Measurements from ENCODE around the gene IL15RA. TPM values are rescaled to one million over a fixed set of nuclear protein-coding genes. Genes with fewer than 3 reads are reported as not detected.
A peak's percentile ranks its signal among the peaks of the same experiment; 100 is the strongest.

The IL15RA gene
- total RNA-seq, 1 donor from 2014 or later = 3.1 TPM

DNA sequence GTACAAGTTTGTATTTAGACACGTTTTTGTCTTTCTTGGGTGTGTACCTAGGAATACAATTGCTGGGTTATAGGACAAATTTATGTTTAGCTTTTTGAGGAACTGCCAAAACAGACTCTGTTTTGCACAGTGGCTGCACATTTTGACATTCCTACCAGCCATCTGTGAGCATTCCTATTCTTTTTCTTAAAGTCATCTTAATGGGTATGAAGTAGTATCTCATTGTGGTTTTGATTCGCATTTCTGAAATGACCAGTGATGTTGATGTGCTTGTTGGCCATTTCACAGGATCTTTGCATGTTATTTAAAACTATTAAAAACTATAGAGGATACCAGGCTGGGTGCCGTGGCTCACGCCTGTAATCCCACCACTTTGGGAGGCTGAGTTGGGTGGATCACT is 32.6 kb upstream of the IL15RA start:
- Histone ChIP-seq H3K9ac (ENCODE audit: low read length) (no peak overlapping the region), H2AFZ (ENCODE audit: low read depth, low read length) (no peak overlapping the region), H4K20me1 (ENCODE audit: insufficient read depth, low read length) (no peaks in the 10 kb centered on the region), H3K79me2 (ENCODE audit: insufficient read depth, low read length) (no peaks in the 10 kb centered on the region), H3K4me1 (ENCODE audit: insufficient read depth, low read length) (no peaks in the 10 kb centered on the region), H3K36me3 (ENCODE audit: insufficient read depth, low read length) (no peaks in the 10 kb centered on the region), H3K4me2 (ENCODE audit: low read length) (no peak overlapping the region), H3K4me3 (ENCODE audit: insufficient read depth, low read depth, low read length) (no peak overlapping the region), H3K27me3 (ENCODE audit: insufficient read depth, low read length) (no peaks in the 10 kb centered on the region), H3K27ac (ENCODE audit: low read depth, low read length) (no peak overlapping the region), H3K9me3 (ENCODE audit: insufficient read depth, low read depth, low read length) (peaks cover 8% of the 10 kb centered on the region)
- peaks cover 8% of the 10 kb centered on the region for H3K27me3 Mint-ChIP-seq (ENCODE audit: low read depth, unreplicated experiment)
- no peak overlapping the region for H3K4me3 Mint-ChIP-seq (ENCODE audit: unreplicated experiment)
- H3K27ac Mint-ChIP-seq (ENCODE audit: unreplicated experiment) = no peak overlapping the region
- H3K4me1 Mint-ChIP-seq (ENCODE audit: low read depth, unreplicated experiment) = peaks cover 3% of the 10 kb centered on the region
- no peaks in the 10 kb centered on the region for H3K36me3 Mint-ChIP-seq (ENCODE audit: low read depth, unreplicated experiment)
- no peak for FAIRE-seq
- TF ChIP-seq EZH2 (IDR thresholded peaks at IDR 0.05; ENCODE audit: insufficient read depth, low read length) = no peak
- TF ChIP-seq, protein P1, sequence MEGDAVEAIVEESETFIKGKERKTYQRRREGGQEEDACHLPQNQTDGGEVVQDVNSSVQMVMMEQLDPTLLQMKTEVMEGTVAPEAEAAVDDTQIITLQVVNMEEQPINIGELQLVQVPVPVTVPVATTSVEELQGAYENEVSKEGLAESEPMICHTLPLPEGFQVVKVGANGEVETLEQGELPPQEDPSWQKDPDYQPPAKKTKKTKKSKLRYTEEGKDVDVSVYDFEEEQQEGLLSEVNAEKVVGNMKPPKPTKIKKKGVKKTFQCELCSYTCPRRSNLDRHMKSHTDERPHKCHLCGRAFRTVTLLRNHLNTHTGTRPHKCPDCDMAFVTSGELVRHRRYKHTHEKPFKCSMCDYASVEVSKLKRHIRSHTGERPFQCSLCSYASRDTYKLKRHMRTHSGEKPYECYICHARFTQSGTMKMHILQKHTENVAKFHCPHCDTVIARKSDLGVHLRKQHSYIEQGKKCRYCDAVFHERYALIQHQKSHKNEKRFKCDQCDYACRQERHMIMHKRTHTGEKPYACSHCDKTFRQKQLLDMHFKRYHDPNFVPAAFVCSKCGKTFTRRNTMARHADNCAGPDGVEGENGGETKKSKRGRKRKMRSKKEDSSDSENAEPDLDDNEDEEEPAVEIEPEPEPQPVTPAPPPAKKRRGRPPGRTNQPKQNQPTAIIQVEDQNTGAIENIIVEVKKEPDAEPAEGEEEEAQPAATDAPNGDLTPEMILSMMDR (IDR thresholded peaks at IDR 0.05; ENCODE audit: insufficient read depth, low read depth, low read length) = no peak
- peaks cover 12% of the 10 kb centered on the region for H3K9me3 Mint-ChIP-seq (ENCODE audit: unreplicated experiment)
- peak; percentile 61 for DNase-seq (ENCODE audit: low read depth)

DNA sequence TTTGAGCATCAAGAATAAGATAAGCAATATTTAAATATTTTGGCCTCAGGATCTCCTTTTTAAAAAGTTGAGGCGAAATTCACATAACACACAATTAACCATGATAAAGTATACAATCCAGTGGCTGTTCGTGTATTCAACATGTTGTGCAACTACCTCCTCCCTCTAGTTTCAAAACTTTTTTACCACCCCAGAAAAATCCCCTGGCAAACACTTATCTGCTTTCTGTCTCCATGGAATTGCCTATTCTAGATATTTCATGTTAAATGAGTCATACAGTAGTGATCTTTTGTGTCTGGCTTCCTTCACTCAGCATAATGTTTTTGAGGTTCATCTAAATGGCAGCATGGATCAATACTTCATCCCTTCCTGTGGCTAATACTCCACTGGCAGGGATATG is 31.8 kb upstream of the IL15RA start:
- Histone ChIP-seq H3K36me3 (ENCODE audit: insufficient read depth, low read length) (no peaks in the 10 kb centered on the region), H3K4me1 (ENCODE audit: insufficient read depth, low read length) (no peaks in the 10 kb centered on the region), H3K9me3 (ENCODE audit: insufficient read depth, low read depth, low read length) (peaks cover 8% of the 10 kb centered on the region), H3K9ac (ENCODE audit: low read length) (no peak overlapping the region), H3K27ac (ENCODE audit: low read depth, low read length) (no peak overlapping the region), H3K4me2 (ENCODE audit: low read length) (no peak overlapping the region), H3K27me3 (ENCODE audit: insufficient read depth, low read length) (no peaks in the 10 kb centered on the region), H2AFZ (ENCODE audit: low read depth, low read length) (no peak overlapping the region), H4K20me1 (ENCODE audit: insufficient read depth, low read length) (no peaks in the 10 kb centered on the region), H3K79me2 (ENCODE audit: insufficient read depth, low read length) (no peaks in the 10 kb centered on the region), H3K4me3 (ENCODE audit: insufficient read depth, low read depth, low read length) (no peak overlapping the region)
- Mint-ChIP-seq H3K9me3 (ENCODE audit: unreplicated experiment) (peaks cover 12% of the 10 kb centered on the region), H3K27ac (ENCODE audit: unreplicated experiment) (no peak overlapping the region), H3K36me3 (ENCODE audit: low read depth, unreplicated experiment) (no peaks in the 10 kb centered on the region), H3K4me1 (ENCODE audit: low read depth, unreplicated experiment) (peaks cover 3% of the 10 kb centered on the region), H3K27me3 (ENCODE audit: low read depth, unreplicated experiment) (peaks cover 12% of the 10 kb centered on the region), H3K4me3 (ENCODE audit: unreplicated experiment) (no peak overlapping the region)
- TF ChIP-seq, protein P1 (IDR thresholded peaks at IDR 0.05; ENCODE audit: insufficient read depth, low read depth, low read length) = no peak
- no peak for TF ChIP-seq EZH2 (IDR thresholded peaks at IDR 0.05; ENCODE audit: insufficient read depth, low read length)
- DNase-seq (ENCODE audit: low read depth) (peak; percentile 80), FAIRE-seq (no peak)

DNA sequence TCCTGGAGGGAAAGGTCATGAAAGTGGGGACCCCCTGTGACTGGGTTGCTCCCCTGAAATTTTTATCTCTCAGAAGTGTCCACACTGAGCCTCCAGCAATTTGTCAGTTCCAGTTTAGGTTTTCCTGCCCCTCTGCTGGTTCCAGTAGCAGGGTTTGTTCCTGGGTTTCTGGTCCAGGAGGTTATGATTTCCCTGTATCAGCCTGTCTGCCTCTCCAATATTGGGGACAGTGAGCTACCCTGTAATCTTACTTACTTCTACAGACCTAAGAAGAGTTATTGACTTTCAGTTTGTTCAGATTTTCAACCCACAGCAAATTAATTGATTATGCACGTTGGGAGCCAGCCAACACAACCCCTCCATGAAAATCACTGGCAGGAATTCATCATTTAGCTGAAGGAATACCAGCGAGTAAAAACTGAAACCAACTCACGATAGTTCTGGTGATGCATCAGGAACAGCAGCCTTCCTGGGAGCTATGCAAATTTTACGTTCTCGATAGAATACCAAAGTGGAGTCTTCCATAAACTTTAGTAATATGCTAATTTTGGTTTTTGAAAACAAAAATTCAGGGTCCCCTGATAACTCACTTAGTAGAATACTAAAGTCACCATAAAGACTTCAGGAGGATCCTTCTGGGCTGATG is 31.3 kb upstream of the IL15RA start:
- Histone ChIP-seq H3K4me1 (ENCODE audit: insufficient read depth, low read length) (no peaks in the 10 kb centered on the region), H3K27ac (ENCODE audit: low read depth, low read length) (no peak overlapping the region), H3K36me3 (ENCODE audit: insufficient read depth, low read length) (no peaks in the 10 kb centered on the region), H3K79me2 (ENCODE audit: insufficient read depth, low read length) (no peaks in the 10 kb centered on the region), H3K9me3 (ENCODE audit: insufficient read depth, low read depth, low read length) (peaks cover 8% of the 10 kb centered on the region), H2AFZ (ENCODE audit: low read depth, low read length) (no peak overlapping the region), H4K20me1 (ENCODE audit: insufficient read depth, low read length) (no peaks in the 10 kb centered on the region), H3K4me2 (ENCODE audit: low read length) (no peak overlapping the region), H3K9ac (ENCODE audit: low read length) (no peak overlapping the region), H3K4me3 (ENCODE audit: insufficient read depth, low read depth, low read length) (no peak overlapping the region), H3K27me3 (ENCODE audit: insufficient read depth, low read length) (no peaks in the 10 kb centered on the region)
- no peak for FAIRE-seq
- peak; percentile 17 for DNase-seq (ENCODE audit: low read depth)
- Mint-ChIP-seq H3K27ac (ENCODE audit: unreplicated experiment) (no peak overlapping the region), H3K27me3 (ENCODE audit: low read depth, unreplicated experiment) (peaks cover 12% of the 10 kb centered on the region), H3K4me3 (ENCODE audit: unreplicated experiment) (no peak overlapping the region), H3K9me3 (ENCODE audit: unreplicated experiment) (peaks cover 12% of the 10 kb centered on the region), H3K36me3 (ENCODE audit: low read depth, unreplicated experiment) (no peaks in the 10 kb centered on the region), H3K4me1 (ENCODE audit: low read depth, unreplicated experiment) (peaks cover 3% of the 10 kb centered on the region)
- TF ChIP-seq EZH2 (IDR thresholded peaks at IDR 0.05; ENCODE audit: insufficient read depth, low read length) = no peak
- TF ChIP-seq, protein P1 (IDR thresholded peaks at IDR 0.05; ENCODE audit: insufficient read depth, low read depth, low read length) = no peak
